MM.1S (cell line): ENCODE data around the gene PIH1D1.

Source experiments
- DNase-seq: peaks from one replicate; pipeline ENCODE4 v3.0.0-alpha.2; 2015
- H2AFZ ChIP-seq: fragments of 300-600 bp; sonication (generic); 2 replicates; pipeline ENCODE4 v1.6.0; 2016; ENCODE audit warnings: antibody characterized with exemption, low read length
- H3F3A ChIP-seq: fragments of 300-600 bp; sonication (generic); 2 replicates; pipeline ENCODE4 v1.6.1; 2016; ENCODE audit warnings: mild to moderate bottlenecking, antibody characterized with exemption, low read length, moderate library complexity, mixed read lengths; ENCODE audit not compliant: insufficient read depth
- H3K27ac ChIP-seq: fragments of 300-600 bp; sonication (generic); 2 replicates; pipeline ENCODE4 v1.5.1; 2016; ENCODE audit warnings: mild to moderate bottlenecking, low read length
- H3K27me3 ChIP-seq: fragments of 300-600 bp; sonication (generic); replicated peaks from 2 replicates; pipeline ENCODE4 v1.6.0; 2016; ENCODE audit warnings: low read length; ENCODE audit not compliant: insufficient read depth
- H3K36me3 ChIP-seq: fragments of 300-600 bp; sonication (generic); replicated peaks from 2 replicates; pipeline ENCODE4 v1.6.1; 2016; ENCODE audit warnings: mild to moderate bottlenecking, low read length, mixed read lengths; ENCODE audit not compliant: insufficient read depth
- H3K4me1 ChIP-seq: fragments of 300-600 bp; sonication (generic); 2 replicates; pipeline ENCODE4 v1.6.1; 2016; ENCODE audit warnings: low read length, mixed read lengths
- H3K4me2 ChIP-seq: fragments of 300-600 bp; sonication (generic); 2 replicates; pipeline ENCODE4 v1.6.0; 2016; ENCODE audit warnings: low read depth, low read length
- H3K4me3 ChIP-seq: fragments of 300-600 bp; sonication (generic); 2 replicates; pipeline ENCODE4 v1.5.1; 2016; ENCODE audit warnings: low read length, mixed read lengths
- H3K79me2 ChIP-seq: fragments of 300-600 bp; sonication (generic); 2 replicates; pipeline ENCODE4 v1.6.1; 2016; ENCODE audit warnings: mixed run types, low read length, mixed read lengths
- H3K9ac ChIP-seq: fragments of 300-600 bp; sonication (generic); 2 replicates; pipeline ENCODE4 v1.6.1; 2016; ENCODE audit warnings: low read length, mixed read lengths
- H3K9me2 ChIP-seq: fragments of 300-600 bp; sonication (generic); replicated peaks from 2 replicates; pipeline ENCODE4 v1.6.1; 2016; ENCODE audit warnings: mild to moderate bottlenecking, low read length, mixed read lengths; ENCODE audit not compliant: insufficient read depth
- H3K9me3 ChIP-seq: fragments of 300-600 bp; sonication (generic); replicated peaks from 2 replicates; pipeline ENCODE4 v1.6.1; 2016; ENCODE audit warnings: mild to moderate bottlenecking, low read length, mixed read lengths; ENCODE audit not compliant: insufficient read depth
- H4K20me1 ChIP-seq: fragments of 300-600 bp; sonication (generic); 2 replicates; pipeline ENCODE4 v1.6.1; 2016; ENCODE audit warnings: mild to moderate bottlenecking, low read length, moderate library complexity, mixed read lengths; ENCODE audit not compliant: insufficient read depth
- EZH2 ChIP-seq: fragments of 300-600 bp; sonication (generic); optimal IDR thresholded peaks from 2 replicates; pipeline ENCODE3; 2017; ENCODE audit warnings: low read depth, mild to moderate bottlenecking, antibody characterized with exemption, low read length, mixed read lengths
- EZH2phosphoT487 ChIP-seq: fragments of 300-600 bp; sonication (generic); IDR thresholded peaks from 2 replicates; pipeline ENCODE4 v1.6.1; 2018; ENCODE audit warnings: antibody characterized with exemption, low read length
- TF ChIP-seq, protein P1 (sequence below): fragments of 300-600 bp; sonication (generic); IDR thresholded peaks from 2 replicates; pipeline ENCODE4 v1.5.1; 2016; ENCODE audit warnings: antibody characterized with exemption, low read length, mixed read lengths

Gene PIH1D1

DNA sequence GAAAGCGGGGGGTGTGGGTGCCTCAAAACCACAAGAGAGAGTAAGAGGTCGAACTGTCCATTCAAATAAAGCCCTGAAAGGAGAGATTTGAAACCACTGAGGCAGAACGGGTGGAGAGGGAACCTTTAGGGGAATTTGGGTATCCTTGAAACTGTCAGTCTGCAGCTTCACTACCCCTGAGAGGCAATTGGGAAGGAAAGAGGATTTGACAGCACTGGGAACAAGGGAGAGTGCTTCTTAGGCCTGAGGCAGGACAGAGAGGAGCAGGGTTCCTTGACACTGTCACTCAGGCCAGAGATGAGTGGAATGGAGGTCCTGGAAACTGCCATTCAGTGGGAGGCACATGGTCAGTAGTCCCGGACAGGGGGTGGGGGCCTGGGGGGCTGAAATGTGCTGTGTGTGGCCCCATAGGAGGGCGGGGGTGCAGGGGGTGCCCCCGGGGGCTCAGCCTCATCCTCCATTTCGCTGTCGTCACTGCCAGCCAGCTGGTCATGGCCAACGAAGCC, 21.4 kb downstream of the PIH1D1 start:
- H3F3A ChIP-seq, result no peaks in the 10 kb centered on the region
- TF ChIP-seq EZH2phosphoT487 (no peak), EZH2 (no peak)
- TF ChIP-seq, protein P1, sequence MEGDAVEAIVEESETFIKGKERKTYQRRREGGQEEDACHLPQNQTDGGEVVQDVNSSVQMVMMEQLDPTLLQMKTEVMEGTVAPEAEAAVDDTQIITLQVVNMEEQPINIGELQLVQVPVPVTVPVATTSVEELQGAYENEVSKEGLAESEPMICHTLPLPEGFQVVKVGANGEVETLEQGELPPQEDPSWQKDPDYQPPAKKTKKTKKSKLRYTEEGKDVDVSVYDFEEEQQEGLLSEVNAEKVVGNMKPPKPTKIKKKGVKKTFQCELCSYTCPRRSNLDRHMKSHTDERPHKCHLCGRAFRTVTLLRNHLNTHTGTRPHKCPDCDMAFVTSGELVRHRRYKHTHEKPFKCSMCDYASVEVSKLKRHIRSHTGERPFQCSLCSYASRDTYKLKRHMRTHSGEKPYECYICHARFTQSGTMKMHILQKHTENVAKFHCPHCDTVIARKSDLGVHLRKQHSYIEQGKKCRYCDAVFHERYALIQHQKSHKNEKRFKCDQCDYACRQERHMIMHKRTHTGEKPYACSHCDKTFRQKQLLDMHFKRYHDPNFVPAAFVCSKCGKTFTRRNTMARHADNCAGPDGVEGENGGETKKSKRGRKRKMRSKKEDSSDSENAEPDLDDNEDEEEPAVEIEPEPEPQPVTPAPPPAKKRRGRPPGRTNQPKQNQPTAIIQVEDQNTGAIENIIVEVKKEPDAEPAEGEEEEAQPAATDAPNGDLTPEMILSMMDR, result no peak
- no peak overlapping the region for H2AFZ ChIP-seq
- H3K4me2 ChIP-seq, result no peak overlapping the region
- peaks cover 98% of the 10 kb centered on the region for H3K27me3 ChIP-seq
- no peaks in the 10 kb centered on the region for H3K9me2 ChIP-seq
- H3K4me1 ChIP-seq, result no peaks in the 10 kb centered on the region
- no peaks in the 10 kb centered on the region for H3K9me3 ChIP-seq
- H3K79me2 ChIP-seq, result no peaks in the 10 kb centered on the region
- no peaks in the 10 kb centered on the region for H4K20me1 ChIP-seq
- no peak overlapping the region for H3K27ac ChIP-seq
- no peak for DNase-seq
- no peak overlapping the region for H3K4me3 ChIP-seq
- no peaks in the 10 kb centered on the region for H3K36me3 ChIP-seq
- H3K9ac ChIP-seq, result no peak overlapping the region

DNA sequence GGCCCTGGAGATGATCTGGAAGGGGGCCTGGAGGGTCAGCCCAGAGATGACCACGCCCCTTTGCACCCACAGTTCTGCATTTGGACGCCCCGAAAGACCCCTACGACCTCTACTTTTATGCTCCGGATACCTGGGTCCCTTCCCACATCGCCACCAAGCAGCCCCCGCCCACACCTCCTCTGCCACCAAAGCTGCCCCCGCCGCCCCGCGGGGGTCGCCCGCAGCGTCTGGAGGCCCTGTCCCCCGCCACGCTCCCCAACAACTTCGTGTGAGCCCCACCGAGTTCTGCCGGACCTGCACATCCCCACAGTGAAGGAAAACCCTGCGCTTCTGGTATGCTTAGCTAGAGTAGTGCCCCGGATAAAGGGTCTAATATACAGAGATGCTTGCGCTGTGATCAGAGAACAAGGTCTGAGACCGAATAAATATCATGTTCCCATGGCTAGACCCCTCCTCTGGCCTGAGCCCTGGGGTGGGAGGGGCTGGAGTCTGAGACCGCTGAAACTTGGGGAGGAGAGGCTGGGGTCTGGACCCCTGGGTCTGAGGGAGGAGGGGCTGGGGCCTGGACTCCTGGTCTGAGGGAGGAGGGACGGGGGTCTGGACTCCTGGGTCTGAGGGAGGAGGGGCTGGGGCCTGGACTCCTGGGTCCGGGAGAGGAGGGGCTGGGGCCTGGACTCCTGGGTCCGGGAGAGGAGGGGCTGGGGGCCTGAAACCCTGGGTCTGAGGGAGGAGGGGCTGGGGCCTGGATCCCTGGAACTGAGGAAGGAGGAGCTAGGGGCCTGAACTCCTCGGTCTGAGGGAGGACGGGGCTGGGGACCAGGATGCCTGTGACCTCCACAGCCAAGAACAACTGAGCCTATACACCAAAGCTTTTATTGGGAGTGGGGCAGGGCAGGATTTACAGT, 22.8 kb downstream of the PIH1D1 start:
- no peaks in the 10 kb centered on the region for H3K9me2 ChIP-seq
- no peak for DNase-seq
- no peaks in the 10 kb centered on the region for H3K9me3 ChIP-seq
- no peak overlapping the region for H2AFZ ChIP-seq
- no peaks in the 10 kb centered on the region for H3K79me2 ChIP-seq
- H4K20me1 ChIP-seq, result no peaks in the 10 kb centered on the region
- H3K9ac ChIP-seq, result no peak overlapping the region
- no peaks in the 10 kb centered on the region for H3K4me1 ChIP-seq
- H3K36me3 ChIP-seq, result no peaks in the 10 kb centered on the region
- no peaks in the 10 kb centered on the region for H3F3A ChIP-seq
- H3K4me2 ChIP-seq, result no peak overlapping the region
- H3K4me3 ChIP-seq, result no peak overlapping the region
- H3K27ac ChIP-seq, result no peak overlapping the region
- no peak for TF ChIP-seq EZH2phosphoT487
- H3K27me3 ChIP-seq, result peaks cover 98% of the 10 kb centered on the region

DNA sequence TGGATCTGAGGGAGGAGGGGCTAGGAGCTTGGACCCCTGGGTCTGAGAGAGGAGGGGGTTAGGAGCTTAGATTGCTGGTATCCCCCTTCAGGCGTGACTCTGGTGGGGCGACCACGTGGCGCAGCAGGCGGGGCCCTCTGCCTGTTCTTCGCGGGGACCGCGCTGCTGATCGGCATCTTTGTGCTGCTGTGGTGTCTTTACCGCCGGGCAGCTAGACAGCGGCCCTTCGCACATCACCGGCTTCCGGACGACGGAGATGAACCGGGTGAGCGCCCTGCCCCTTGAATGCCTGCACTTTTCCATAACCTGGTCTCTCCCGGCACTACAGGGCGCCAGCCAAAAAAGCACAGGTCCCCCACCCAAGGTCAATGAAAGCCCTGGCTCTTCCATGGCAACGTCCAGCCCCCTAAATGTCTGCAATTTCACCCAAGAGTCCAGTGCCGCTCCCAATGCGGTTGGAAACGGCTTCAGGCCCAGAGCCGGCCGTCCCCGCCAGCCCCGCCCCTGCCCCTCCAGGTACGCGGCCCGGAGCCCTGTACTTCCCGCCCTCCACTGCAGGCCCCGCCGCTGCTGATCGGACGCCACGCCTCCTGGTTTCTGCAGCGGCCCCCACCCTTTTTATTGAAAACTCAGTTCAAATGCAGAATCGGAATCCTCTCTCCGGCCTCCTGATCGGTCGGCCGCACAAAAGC, 23.6 kb downstream of the PIH1D1 start:
- no peak overlapping the region for H3K27ac ChIP-seq
- H3K79me2 ChIP-seq, result no peaks in the 10 kb centered on the region
- H3K36me3 ChIP-seq, result no peaks in the 10 kb centered on the region
- H3K9me3 ChIP-seq, result no peaks in the 10 kb centered on the region
- H3K27me3 ChIP-seq, result peaks cover 98% of the 10 kb centered on the region
- no peaks in the 10 kb centered on the region for H3K9me2 ChIP-seq
- no peak overlapping the region for H3K9ac ChIP-seq
- 0 out of 2 replicates have a peak, but pooled peaks cover 1% of the 10 kb centered on the region for H3K4me1 ChIP-seq
- H3K4me2 ChIP-seq, result no peak overlapping the region
- no peak overlapping the region for H3K4me3 ChIP-seq
- no peaks in the 10 kb centered on the region for H4K20me1 ChIP-seq
- TF ChIP-seq EZH2 (peak; percentile 33), EZH2phosphoT487 (no peak)
- TF ChIP-seq, protein P1, result no peak
- H2AFZ ChIP-seq, result no peak overlapping the region
- DNase-seq, result no peak
- no peaks in the 10 kb centered on the region for H3F3A ChIP-seq
